Putamen (tissue), 1 donor: Measurements from ENCODE around the gene ARHGAP45.

Experiments used
- DNase-seq: peaks from one replicate; pipeline ENCODE4 v3.0.0-alpha.2; 2016; ENCODE audit warnings: low spot score

Gene ARHGAP45

DNA sequence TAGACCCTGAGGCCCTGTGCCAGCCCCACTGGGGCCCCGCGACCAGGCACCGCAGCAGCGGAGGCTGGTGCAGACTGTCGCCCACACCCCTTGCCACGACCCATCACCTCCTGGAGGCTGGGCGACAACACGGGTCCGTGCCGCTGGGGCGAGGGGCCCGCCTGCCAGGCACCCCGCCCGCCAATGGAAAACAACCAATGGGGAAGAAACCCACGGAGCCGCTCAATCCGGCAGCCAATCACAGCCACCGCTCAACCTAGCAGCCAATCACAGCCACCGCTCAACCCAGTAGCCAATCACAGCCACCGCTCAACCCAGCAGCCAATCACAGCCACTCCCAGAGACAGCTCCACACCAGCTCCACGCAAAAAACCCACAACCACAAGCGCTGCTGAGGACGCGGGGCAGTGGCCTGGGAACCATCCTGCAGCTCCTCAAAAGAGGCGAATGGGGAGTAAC lies 66.5 kb downstream of the ARHGAP45 start:
- no peak for DNase-seq

DNA sequence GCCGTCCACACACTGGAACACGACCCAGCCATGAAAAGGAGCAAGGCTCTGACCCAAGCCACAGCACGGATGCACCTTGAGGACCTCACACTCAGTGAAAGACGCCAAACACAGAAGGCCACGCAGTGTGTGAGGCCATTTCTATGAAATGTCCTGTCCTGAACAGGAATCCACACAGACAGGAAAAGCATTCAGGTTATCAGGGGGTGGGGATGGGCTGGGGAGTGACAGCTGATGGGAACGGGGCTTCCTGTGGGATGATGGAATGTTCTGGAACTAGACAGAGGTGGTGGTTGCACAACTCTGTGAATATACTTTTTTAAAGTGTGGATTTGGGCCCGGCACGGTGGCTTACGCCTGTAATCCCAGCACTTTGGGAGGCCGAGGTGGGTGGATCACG lies 67.5 kb downstream of the ARHGAP45 start:
- DNase-seq = no peak

DNA sequence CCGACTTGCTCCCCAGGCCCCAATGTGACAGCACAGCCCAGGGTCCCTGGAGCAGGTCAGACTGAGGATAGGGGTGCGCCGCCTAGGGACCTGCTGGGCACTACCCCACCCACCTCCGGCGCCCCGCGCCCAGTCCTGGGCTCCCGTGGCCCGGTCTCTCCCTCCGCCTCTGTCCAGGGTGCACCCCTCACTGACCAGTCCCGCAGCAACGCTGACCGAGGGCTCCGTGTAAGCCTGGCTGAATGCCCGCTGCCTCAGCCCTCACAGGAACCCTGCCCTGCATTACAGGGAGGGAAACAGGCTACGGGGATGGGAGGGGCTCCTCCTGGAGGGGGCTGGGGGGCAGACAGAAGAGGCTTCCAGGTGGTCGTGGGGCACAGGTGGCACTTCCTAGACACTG lies 68.5 kb downstream of the ARHGAP45 start:
- DNase-seq = no peak

DNA sequence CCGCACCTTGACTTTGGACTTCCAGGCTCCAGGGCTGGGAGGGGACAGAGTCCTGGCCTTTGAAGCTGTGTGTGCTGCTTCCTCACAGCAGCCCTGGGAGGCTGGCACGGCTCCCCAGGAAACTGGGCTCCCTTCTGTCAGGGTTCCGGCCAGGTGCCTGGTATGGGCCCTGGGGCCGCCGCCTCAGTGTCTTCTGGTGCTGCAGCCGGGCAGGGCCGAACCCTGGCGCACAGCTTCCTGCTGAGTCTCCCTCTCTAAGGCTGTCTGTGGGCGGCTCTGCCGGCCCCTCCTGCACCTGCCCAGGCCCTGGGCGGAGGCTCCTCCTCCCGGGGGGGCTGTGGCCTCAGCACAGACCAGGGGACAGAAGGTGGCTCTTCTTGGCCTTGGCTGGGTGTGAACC lies 69.2 kb downstream of the ARHGAP45 start:
- no peak for DNase-seq
